Measurements from ENCODE around the gene SLC16A11. TPM values are rescaled to one million over a fixed set of nuclear protein-coding genes. Genes with fewer than 3 reads are reported as not detected.

Gene SLC16A11
- 1.1 TPM in 1 of 2 replicates, not detected in the other for total RNA-seq

GRCh38 chr17:7043497-7044198 lies at the start of gene SLC16A11:
TSS of gene SLC16A11 (minus strand) at chr17:7044092. CDS start at chr17:7043513, 579 bp downstream.

GRCh38 chr17:7079581-7080455 lies 35.9 kb upstream of the SLC16A11 start, which contains the start of gene CLEC10A:
TSS of gene CLEC10A (minus strand) at chr17:7080251. CDS start at chr17:7078812, 1,439 bp downstream.

DNA sequence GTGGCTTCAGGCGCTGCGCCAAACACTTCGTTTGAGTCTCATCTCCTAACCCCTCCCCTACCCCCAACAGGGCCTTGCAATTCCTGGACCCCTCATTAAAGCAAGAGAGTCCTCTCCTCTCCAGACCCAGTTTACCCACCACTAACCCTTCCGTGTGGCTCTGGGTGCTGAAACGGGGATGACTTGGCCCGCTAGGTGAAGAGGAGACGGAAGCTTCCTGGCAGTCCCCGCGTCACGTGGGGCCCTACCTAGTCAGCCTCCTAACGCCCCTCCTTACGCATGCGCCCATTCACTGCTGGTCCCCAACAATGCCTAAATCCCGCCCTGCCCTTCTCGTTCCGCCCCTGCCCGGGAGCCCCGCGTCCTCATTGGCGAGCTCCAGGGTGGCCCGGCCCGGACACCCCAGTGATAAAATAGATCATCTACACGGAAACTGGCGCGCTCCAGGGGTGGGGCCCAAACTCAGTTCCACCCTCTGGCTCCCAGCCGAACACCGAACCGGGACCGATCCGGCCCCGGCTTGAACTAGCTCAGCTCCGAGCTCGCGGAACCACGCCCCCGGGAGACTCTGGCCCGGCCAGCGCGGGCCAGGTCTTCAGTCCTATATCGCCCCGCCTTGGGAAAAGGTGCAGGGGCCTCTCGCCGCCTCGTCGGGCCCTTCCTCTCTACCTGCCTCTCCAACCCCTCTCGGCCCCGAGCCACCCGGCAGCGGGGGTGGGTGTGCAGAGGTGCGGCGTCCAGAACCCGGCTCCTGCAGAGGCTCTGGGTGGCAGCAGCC lies 8.1 kb downstream of the SLC16A11 start, which contains the start of gene SLC16A13:
SLC16A13 (plus strand) TSS at position 425 of the 778 bp plus-strand sequence. CDS start 368 bp downstream, outside the sequence.

GRCh38 chr17:7022781-7023571 lies 20.9 kb downstream of the SLC16A11 start, which contains the start of gene BCL6B:
TSS of gene BCL6B (plus strand) at chr17:7023050. CDS start at chr17:7023672, 622 bp downstream.

GRCh38 chr17:6995500-6996255 lies 48.2 kb downstream of the SLC16A11 start, which contains the start of gene ALOX12:
TSS of gene ALOX12 (plus strand) at chr17:6996049. CDS start at chr17:6996118, 69 bp downstream.

Small RNAs within 50 kb of the gene (small RNA-seq; reads per million reads assigned to genes)
- gene AC120057.1 (ENCODE audit: low replicate concordance) = not detected

Other genes with a start within 250 kb of the SLC16A11 start
- gene TEKT1, start 212.4 kb downstream of the SLC16A11 start, total RNA-seq = not detected in 2 replicates
- gene ALOX12, start 48.0 kb downstream of the SLC16A11 start, total RNA-seq = not detected in 2 replicates
- gene RNASEK, start 31.5 kb downstream of the SLC16A11 start, total RNA-seq = 33.5 and 61.0 TPM in 2 replicates
- under 0.01 TPM in 1 of 2 replicates, not detected in the other for gene BCL6B, start 21.0 kb downstream of the SLC16A11 start, total RNA-seq
- gene SLC16A13, start 8.1 kb downstream of the SLC16A11 start, total RNA-seq = 1.1 and 2.8 TPM in 2 replicates
- not detected in 2 replicates for gene CLEC10A, start 36.2 kb upstream of the SLC16A11 start, total RNA-seq
- gene ASGR2, start 70.7 kb upstream of the SLC16A11 start, total RNA-seq = not detected in 2 replicates
- gene ASGR1, start 135.3 kb upstream of the SLC16A11 start, total RNA-seq = 0.86 and 1.5 TPM in 2 replicates
- gene DLG4, start 175.7 kb upstream of the SLC16A11 start, total RNA-seq = 17.7 and 22.3 TPM in 2 replicates
- 126 and 188 TPM in 2 replicates for gene ACADVL, start 175.8 kb upstream of the SLC16A11 start, total RNA-seq
- 82.8 and 90.8 TPM in 2 replicates for gene DVL2, start 190.4 kb upstream of the SLC16A11 start, total RNA-seq
- gene PHF23, start 195.4 kb upstream of the SLC16A11 start, total RNA-seq = 46.1 and 64.1 TPM in 2 replicates
- gene GABARAP, start 198.4 kb upstream of the SLC16A11 start, total RNA-seq = 124 and 548 TPM in 2 replicates
- gene CTDNEP1, start 207.6 kb upstream of the SLC16A11 start, total RNA-seq = 38.7 and 47.4 TPM in 2 replicates
- 27.4 and 44.0 TPM in 2 replicates for gene ELP5, start 208.1 kb upstream of the SLC16A11 start, total RNA-seq
- gene CLDN7, start 218.4 kb upstream of the SLC16A11 start, total RNA-seq = 2.6 and 7.4 TPM in 2 replicates
- gene SLC2A4, start 237.6 kb upstream of the SLC16A11 start, total RNA-seq = 0.22 TPM in 1 of 2 replicates, not detected in the other

All from placental pericyte (primary cell).